ENCODE results near the gene TRAF2. TPM values are rescaled to one million over a fixed set of nuclear protein-coding genes. Genes with fewer than 3 reads are reported as not detected.

Gene TRAF2
- total and polyA plus RNA-seq, 2 of the 8 experiments (the other 6 are each of a cell fraction or from before 2014, with no cell fraction given): 26.9 to 50.2 TPM

- Histone ChIP-seq H3K14ac (ENCODE audit: insufficient read length) (no peak overlapping the region), H3K79me1 (ENCODE audit: low read depth, low read length) (peaks cover 10% of the 10 kb centered on the region), H3K56ac (replicated peaks; ENCODE audit: insufficient read length, low read depth, low read length) (no peak overlapping the region), H3K18ac (ENCODE audit: extremely low read depth, low read length) (no peak overlapping the region), H2BK120ac (replicated peaks; ENCODE audit: low read depth, low read length) (no peak overlapping the region), H3K4me2 (ENCODE audit: insufficient read depth in 1 of 2, low read depth in 2 of 2, low read length in 2 of 2) (no peak overlapping the region), H2AK5ac (ENCODE audit: low read depth, low read length) (no peak overlapping the region), H3K23me2 (ENCODE audit: low read depth, low read length) (peaks cover 5% of the 10 kb centered on the region; the same call in 1 of the 2 replicates), H3K23ac (ENCODE audit: insufficient read length) (no peak overlapping the region), H4K91ac (replicated peaks; ENCODE audit: insufficient read length, low read length) (no peak overlapping the region), H2AFZ (ENCODE audit: low read length) (no peak overlapping the region), H3K4me1 (replicated peaks in 1 of 4; ENCODE audit: control insufficient read depth in 3 of 4, insufficient read depth in 4 of 4, low read length in 3 of 4) (peaks cover 0 to 6% (median 5%) of the 10 kb centered on the region in 4 experiments; a peak in 5 of 7 replicates), H3K27ac (ENCODE audit: low read depth, low read length) (no peak overlapping the region), H2BK15ac (ENCODE audit: low read length) (no peak overlapping the region), H2BK5ac (ENCODE audit: low read depth, low read length) (no peak overlapping the region), H2BK12ac (ENCODE audit: low read depth, low read length) (no peak overlapping the region), H3K27me3 (replicated peaks in 1 of 4; ENCODE audit: control insufficient read depth in 3 of 4, extremely low read depth in 1 of 4, insufficient read depth in 3 of 4, low read length in 3 of 4) (no peaks in the 10 kb centered on the region), H4K8ac (ENCODE audit: extremely low read depth, insufficient read depth, low read length) (no peak overlapping the region), H4K20me1 (replicated peaks in 1 of 2; ENCODE audit: control insufficient read depth in 1 of 2, insufficient read depth in 2 of 2, low read length in 2 of 2) (peaks cover 7 to 36% of the 10 kb centered on the region in 2 experiments), H3K4ac (replicated peaks; ENCODE audit: insufficient read length, low read depth, low read length) (no peak overlapping the region), H3K4me3 (ENCODE audit: extremely low read depth in 1 of 4, insufficient read depth in 2 of 4, low read depth in 3 of 4, low read length in 4 of 4) (no peak overlapping the region), H3K36me3 (ENCODE audit: control insufficient read depth in 2 of 4, insufficient read depth in 4 of 4, low read length in 3 of 4) (peaks cover 11 to 34% (median 27%) of the 10 kb centered on the region in 4 experiments), H2BK20ac (ENCODE audit: low read length) (no peak overlapping the region), H3K9me3 (ENCODE audit: insufficient read depth in 2 of 2, low read depth in 1 of 2, low read length in 1 of 2) (peaks cover 11 to 12% of the 10 kb centered on the region in 2 experiments; a peak in 3 of 4 replicates), H4K5ac (ENCODE audit: insufficient read length, low read depth, low read length) (no peak overlapping the region), H3K79me2 (ENCODE audit: control insufficient read depth in 1 of 2, insufficient read depth in 2 of 2, low read length in 2 of 2) (peaks cover 5 to 17% of the 10 kb centered on the region in 2 experiments; a peak in 3 of 4 replicates), H3K9ac (replicated peaks in 1 of 4; ENCODE audit: extremely low read depth in 1 of 4, low read depth in 3 of 4, low read length in 3 of 4) (no peak overlapping the region)
- no peak for DNase-seq (ENCODE audit: low read depth in 1 of 2, low spot score in 2 of 2)
- WGBS, 2 experiments (ENCODE audit: extremely low coverage in 1 of 2, insufficient coverage in 1 of 2, insufficient read length in 1 of 2, insufficient replicate concordance in 2 of 2, low coverage in 1 of 2, low lambda C conversion rate in 2 of 2, missing lambda C conversion rate in 1 of 2): 94% methylated on average over 12 of the region's 12 CpGs; no CpG with 5 or more reads in 1 of the 2 experiments
- POLR2A ChIA-PET (ENCODE audit: partially characterized antibody): interaction anchor here (0.9 to 16.2 kb wide), 4 partner anchors 7 to 74 kb away, joined by 3 to 248 read pairs (median 31); partner anchors contain the start of genes AJM1 and MAMDC4
- FAIRE-seq: no peak
- CTCF ChIA-PET (ENCODE audit: partially characterized antibody): interaction anchor here (1.2 to 2.1 kb wide), 4 partner anchors 13 to 57 kb away, joined by 3 to 7 read pairs (median 4); no protein-coding TSS in a partner anchor
- TF ChIP-seq ZNF274 (IDR thresholded peaks at IDR 0.05; ENCODE audit: borderline replicate concordance, extremely low read depth, low read length) (no peak), SIN3A (conservative IDR thresholded peaks at IDR 0.05 in 1 of 2, IDR thresholded peaks at IDR 0.05 in 1 of 2; ENCODE audit: low read depth in 1 of 2, low read length in 2 of 2) (no peak), KDM5A (IDR thresholded peaks at IDR 0.05; ENCODE audit: low read length) (no peak), TAF1 (IDR thresholded peaks at IDR 0.05; ENCODE audit: low read depth, low read length) (no peak), BCL11A (IDR thresholded peaks at IDR 0.05; ENCODE audit: low read depth in 2 of 2, low read length in 2 of 2) (no peak), TAF7 (optimal IDR thresholded peaks at IDR 0.05; ENCODE audit: borderline replicate concordance, low read depth, low read length) (no peak), RXRA (IDR thresholded peaks at IDR 0.05; ENCODE audit: insufficient read depth, low read depth, low read length) (no peak)
Observed at GRCh38 chr9:136863623-136864273, 22.6 kb upstream of the TRAF2 start.

All from H1 (cell line).